Cortex of kidney (tissue), 1 donor: ENCODE measurements around the gene ROR2.
"Not testable (repeated sequence)": the region's sequence is repeated elsewhere in the genome, so short reads cannot be mapped to it uniquely, and the experiment has no call there.

Source experiments
- DNase-seq: peaks from one replicate; lab custom pipeline; 2025; lab: John Stamatoyannopoulos, UW

ROR2 gene

GRCh38 chr9:91564081-91564670 is 385.9 kb downstream of the ROR2 start:
- DNase-seq = no peak

- no peak for DNase-seq
Observed at GRCh38 chr9:91562416-91562815, 387.6 kb downstream of the ROR2 start.

- DNase-seq = no peak
Observed at GRCh38 chr9:91560301-91560700, 389.7 kb downstream of the ROR2 start.

- no peak for DNase-seq
Observed at GRCh38 chr9:91558879-91559278, 391.1 kb downstream of the ROR2 start.

GRCh38 chr9:91558395-91558794 is 391.6 kb downstream of the ROR2 start:
- DNase-seq = no peak

GRCh38 chr9:91557327-91557726 is 392.7 kb downstream of the ROR2 start:
- no peak for DNase-seq

- DNase-seq = no peak
Observed at GRCh38 chr9:91555132-91555531, 394.9 kb downstream of the ROR2 start.

GRCh38 chr9:91549177-91549576 is 400.9 kb downstream of the ROR2 start:
- DNase-seq = no peak

- no peak for DNase-seq
Observed at GRCh38 chr9:91547081-91547480, 402.9 kb downstream of the ROR2 start.

GRCh38 chr9:91546574-91546973 is 403.5 kb downstream of the ROR2 start:
- no peak for DNase-seq

GRCh38 chr9:91541734-91542133 is 408.3 kb downstream of the ROR2 start:
- DNase-seq = no peak

GRCh38 chr9:91540506-91540905 is 409.5 kb downstream of the ROR2 start:
- not testable (repeated sequence) for DNase-seq

GRCh38 chr9:91536211-91536691 is 413.8 kb downstream of the ROR2 start:
- no peak for DNase-seq

GRCh38 chr9:91534374-91534773 is 415.7 kb downstream of the ROR2 start:
- DNase-seq = no peak

GRCh38 chr9:91533382-91533781 is 416.6 kb downstream of the ROR2 start:
- no peak for DNase-seq

GRCh38 chr9:91532325-91532724 is 417.7 kb downstream of the ROR2 start:
- no peak for DNase-seq

- DNase-seq = no peak
Observed at GRCh38 chr9:91530829-91531228, 419.2 kb downstream of the ROR2 start.

GRCh38 chr9:91522481-91522880 is 427.5 kb downstream of the ROR2 start:
- DNase-seq = no peak

- no peak for DNase-seq
Observed at GRCh38 chr9:91519520-91520277, 430.3 kb downstream of the ROR2 start.

- DNase-seq = no peak
Observed at GRCh38 chr9:91518462-91518861, 431.6 kb downstream of the ROR2 start.

GRCh38 chr9:91517801-91518200 is 432.2 kb downstream of the ROR2 start:
- DNase-seq = no peak

- not testable (repeated sequence) for DNase-seq
Observed at GRCh38 chr9:91517332-91517731, 432.7 kb downstream of the ROR2 start.

- DNase-seq = no peak
Observed at GRCh38 chr9:91516777-91517176, 433.3 kb downstream of the ROR2 start.

GRCh38 chr9:91516081-91516480 is 433.9 kb downstream of the ROR2 start:
- DNase-seq = no peak
